ENCODE data around the gene TNFRSF18.
"Not testable (repeated sequence)": the region's sequence is repeated elsewhere in the genome, so short reads cannot be mapped to it uniquely, and the experiment has no call there.

TNFRSF18 gene

DNA sequence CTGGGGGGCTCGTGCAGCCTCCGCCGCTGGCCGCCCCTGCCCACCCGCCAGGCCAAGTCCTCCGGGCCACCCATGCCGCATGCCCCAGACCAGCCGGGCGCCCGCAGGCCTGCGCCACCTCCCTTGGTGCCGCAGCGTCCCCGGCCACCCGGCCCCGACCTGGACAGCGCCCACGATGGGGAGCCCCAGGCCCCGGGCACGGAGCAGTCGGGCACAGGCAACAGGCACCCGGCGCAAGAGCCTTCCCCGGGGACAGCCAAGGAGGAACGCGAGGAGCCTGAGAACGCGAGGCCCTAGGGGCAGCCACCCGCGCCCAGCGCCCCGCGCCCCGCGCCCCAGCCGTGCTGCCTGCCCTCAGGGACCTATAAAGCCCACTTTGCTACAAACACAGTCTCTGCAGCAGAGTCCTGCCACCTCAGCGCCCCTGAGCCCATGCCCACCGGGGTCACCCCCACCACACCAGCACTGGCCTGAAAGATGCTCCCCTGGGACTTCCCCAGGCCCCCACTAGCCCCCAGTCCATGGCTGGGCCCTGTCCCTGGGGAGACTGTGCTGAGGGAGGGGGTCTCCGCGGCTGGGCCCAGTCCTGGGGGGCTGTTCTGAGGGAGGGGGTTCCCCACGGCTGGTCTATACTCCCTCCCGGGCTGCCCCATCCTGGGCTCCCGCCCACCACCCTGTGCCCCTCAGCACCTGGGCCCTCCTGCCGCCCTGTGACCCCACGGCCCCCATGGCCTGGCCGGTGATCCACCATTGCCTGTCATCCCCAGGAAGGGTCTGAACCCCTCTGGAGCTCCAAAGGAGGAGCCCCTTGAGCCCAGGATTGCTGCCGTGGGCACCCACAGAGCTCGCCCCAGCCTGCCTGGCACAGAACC, 8.6 kb downstream of the TNFRSF18 start:
- DNase-seq (ENCODE audit: low read depth): no peak

DNA sequence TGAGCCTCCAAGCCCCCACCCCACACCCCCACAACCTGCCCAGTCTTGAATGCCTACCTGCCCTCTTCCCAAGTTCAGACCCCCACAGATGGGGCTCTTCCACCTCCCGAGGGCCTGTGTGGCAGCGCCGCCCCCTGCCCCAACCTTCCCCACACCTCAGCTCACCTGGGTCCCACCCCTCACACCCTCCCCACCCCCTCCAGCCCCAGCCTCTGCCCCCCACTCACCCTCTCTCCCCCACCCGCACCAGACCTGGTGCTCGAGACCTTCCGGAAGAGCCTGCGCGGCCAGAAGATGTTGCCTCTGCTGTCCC, 9.2 kb downstream of the TNFRSF18 start:
- DNase-seq (ENCODE audit: low read depth): no peak

DNA sequence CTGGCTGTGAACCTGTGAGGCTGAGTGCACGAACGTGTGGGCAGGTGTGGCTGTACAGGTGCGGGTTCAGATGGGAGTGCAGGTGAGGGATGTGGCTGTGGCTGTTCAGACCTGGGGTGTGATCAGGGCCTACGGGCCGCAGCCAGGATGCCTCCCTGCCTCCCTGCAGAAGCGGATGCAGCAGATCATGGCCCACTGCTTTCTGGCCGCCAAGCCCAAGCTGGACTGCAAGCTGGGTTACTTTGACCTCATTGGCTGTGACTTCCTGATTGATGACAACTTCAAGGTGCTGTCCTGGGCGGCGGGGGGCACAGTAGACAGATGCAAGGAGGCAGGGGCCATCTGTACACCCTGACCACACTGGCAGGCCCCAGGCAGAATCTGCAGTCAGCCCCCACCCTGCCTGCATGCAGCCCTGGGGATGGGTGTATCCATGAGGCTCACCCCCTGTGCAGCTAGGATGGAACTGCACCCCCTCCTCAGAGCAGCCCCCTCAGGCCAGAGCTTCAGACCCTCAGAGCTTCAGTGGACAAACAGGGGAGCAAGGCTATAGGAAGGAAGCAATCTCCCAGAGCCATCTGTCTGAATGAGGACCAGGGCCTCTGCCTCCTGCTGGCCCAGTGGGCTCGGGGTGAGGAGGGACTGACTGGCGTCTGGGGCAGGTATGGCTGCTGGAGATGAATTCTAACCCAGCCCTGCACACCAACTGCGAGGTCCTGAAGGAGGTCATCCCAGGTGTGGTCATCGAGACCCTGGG, 9.8 kb downstream of the TNFRSF18 start:
- no peak for DNase-seq (ENCODE audit: low read depth)

DNA sequence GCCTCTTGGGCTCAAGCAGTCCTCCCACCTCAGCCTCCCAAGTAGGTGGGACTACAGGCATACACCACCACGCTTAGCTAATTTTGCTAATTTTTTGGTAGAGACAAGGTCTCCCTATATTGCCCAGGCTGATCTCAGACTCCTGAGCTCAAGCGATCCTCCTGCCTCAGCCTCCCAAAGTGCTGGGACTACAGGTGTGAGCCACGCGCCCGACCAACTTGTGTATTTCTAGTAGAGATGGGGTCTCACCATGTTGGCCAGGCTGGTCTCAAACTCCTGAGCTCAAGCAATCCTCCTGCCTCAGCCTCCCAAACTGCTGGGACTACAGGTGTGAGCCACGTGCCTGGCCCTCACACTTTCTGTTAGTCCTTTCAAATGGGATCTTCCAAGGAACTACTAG, 10.7 kb downstream of the TNFRSF18 start:
- DNase-seq (ENCODE audit: low read depth): not testable (repeated sequence)

DNA sequence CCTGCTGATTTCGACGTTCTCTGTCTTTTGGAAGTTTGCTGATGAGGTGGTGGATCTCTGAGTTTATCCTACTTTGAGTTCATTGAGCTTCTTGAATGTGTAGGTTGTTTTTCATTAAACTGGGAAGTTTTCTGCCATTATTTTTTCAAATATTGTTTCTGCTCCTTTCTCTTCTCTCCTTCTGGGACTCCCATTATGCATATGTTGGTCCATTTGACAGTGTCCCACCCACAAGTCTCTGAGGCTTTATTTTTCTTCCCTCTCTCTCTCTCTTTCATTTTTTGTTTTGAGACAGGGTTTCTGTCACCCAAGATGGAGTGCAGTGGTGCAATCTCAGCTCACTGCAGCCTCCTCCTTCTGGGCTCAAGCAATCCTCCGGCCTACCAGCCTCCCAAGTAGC, 11.7 kb downstream of the TNFRSF18 start:
- no peak for DNase-seq (ENCODE audit: low read depth)

DNA sequence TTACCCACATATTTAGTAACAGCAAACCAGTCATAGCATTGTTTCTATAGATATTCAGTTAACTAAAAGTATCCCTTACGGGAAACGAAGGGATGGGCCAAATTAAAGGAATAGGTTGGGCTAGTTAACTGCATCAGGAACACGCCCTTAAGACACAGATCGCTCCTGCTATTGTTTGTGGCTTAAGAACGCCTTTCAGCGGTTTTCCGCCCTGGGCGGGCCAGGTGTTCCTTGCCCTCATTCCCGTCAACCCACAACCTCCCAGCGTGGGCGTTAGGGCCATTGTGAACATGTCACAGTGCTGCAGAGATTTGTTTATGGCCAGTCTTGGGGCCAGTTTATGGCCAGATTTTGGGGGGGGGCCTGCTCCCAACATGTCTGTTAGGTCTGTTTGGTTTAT, 14.7 kb downstream of the TNFRSF18 start:
- no peak for DNase-seq (ENCODE audit: low read depth)

DNA sequence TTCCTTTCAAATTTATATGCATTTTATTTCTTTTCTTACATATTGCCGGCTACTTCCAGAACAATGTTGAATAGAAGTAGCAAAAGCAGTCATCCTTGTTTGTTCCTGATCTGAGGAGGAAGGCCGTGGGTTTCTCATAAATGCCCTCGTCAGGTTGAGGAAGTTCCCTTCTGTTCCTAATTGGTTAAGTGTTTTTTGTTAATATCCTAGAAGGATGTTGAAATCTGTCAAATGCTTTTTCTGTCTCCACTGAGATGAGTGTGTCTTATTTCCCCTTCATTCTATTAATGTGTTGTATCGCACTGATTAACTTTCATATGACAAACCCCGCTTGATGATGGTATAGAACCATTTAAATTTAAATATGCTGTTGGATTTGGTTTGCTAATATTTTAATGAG, 17.3 kb downstream of the TNFRSF18 start:
- no peak for DNase-seq (ENCODE audit: low read depth)

DNA sequence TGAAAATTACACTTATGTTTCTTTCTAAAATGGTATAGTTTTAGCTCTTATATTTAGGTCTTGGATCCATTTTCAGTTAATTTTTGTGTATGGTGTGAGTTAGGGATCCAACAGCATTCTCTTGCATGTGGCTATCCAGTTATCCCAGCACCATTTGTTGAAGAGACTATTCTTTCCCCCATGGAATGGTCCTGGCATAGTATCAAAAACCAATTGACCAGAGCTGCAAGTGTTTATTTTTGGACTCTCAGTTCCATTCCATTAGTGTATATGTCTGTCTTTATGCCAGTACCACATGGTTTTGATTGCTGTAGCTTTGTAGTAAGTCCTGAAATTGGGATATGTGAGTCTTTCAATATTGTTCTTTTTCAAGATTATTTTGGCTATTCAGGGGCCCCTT, 18.5 kb downstream of the TNFRSF18 start:
- DNase-seq (ENCODE audit: low read depth): no peak

DNA sequence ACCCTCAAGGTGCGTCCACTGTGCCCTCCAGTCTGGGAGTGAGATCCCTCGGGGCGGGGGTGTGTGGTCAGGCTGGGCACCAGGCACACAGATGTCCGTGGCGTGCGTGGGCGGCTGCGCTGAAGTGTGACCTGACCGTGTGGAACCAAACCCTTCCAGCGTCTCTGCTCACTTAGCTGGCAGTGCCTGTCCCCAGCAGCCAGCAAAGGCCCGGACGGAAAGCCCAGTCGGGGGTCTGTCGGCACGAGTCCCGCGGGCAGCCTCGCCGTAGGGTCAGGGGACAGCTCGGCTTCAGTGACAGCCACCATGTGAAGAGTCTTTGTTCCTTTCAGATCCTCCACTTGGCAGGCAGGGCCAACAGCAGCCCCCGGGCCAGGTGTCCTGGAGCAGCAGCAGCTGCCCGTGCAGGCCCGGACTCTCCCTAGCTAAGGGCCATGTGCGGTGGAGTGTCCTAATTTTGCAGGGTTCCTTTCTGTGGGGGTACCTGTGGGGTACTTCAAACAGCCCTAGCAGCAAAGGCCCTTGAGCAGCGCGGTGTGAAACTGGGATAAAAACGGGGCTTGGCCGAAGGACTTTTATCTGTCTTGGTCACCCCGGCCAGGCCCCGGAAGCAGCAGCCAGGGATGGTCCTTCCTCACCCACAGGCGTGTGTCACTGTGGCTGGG, 21.2 kb downstream of the TNFRSF18 start:
- DNase-seq (ENCODE audit: low read depth): no peak

DNA sequence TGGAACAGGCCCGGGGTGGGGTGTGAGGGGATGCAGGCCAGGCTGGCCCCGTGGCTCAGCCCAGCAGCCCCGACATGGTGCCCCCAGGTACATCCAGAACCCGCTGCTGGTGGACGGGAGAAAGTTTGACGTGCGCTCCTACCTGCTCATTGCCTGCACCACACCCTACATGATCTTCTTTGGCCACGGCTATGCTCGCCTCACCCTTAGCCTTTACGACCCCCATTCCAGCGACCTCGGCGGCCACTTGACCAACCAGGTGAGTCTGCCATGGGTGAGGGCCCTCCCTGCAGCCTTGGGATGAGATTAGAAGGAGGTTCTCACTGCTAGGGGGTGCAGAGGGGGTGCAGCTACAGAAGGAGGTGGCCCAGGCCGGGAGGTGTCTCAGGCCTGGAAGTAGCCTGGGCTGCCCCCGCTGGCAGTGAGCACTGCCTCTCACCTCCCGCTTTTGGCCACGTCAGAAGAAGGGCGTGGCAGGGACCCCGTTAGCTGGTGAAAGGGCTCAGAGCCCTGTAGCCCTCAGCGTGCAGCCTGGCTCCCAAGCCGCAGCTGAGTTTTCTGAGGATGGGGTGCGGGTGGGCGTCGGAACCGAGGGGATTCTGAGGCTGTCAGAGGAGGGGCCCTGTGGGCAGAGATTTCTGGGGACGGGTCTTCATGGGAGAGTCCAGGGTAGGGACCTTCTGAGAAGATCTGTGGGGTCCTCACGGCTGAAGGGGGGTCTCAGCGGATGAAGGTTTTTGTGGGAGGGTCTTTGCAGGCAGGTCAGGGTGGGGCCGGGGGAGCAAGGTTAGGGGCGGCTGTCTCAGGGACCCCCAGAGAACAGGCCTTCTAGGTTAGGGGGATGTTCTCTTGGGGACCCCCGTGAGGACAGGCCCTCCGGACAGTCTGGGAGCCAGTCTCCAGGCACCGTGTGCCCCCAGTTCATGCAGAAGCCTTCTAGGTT, 22.3 kb downstream of the TNFRSF18 start:
- DNase-seq (ENCODE audit: low read depth): no peak

DNA sequence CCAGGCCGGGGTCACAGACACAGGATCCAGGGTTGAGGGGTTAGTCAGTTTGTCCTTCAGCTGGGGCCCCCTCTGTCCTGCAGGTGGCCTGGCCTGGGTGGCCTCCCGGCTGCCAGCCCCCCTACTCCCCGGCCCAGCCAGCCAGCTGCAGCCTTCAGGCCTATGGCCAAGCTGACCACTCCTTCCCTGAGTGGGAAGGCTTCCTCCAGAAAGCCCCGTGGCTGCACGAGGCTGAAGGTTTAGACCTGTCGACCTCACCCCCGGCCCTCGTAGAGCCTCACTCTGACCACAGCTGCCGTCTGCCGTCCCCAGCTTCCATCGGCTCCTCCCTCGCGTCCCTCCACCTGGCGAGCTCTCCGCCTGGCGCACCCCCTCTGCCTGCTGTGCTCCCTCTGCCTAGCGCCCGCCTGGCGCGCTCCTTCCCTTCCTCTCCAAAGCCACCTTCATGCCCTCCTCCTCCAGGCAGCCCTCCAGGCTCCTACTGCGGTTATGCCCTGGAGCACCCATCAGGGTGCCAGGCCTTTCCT, 23.1 kb downstream of the TNFRSF18 start:
- no peak for DNase-seq (ENCODE audit: low read depth)

DNA sequence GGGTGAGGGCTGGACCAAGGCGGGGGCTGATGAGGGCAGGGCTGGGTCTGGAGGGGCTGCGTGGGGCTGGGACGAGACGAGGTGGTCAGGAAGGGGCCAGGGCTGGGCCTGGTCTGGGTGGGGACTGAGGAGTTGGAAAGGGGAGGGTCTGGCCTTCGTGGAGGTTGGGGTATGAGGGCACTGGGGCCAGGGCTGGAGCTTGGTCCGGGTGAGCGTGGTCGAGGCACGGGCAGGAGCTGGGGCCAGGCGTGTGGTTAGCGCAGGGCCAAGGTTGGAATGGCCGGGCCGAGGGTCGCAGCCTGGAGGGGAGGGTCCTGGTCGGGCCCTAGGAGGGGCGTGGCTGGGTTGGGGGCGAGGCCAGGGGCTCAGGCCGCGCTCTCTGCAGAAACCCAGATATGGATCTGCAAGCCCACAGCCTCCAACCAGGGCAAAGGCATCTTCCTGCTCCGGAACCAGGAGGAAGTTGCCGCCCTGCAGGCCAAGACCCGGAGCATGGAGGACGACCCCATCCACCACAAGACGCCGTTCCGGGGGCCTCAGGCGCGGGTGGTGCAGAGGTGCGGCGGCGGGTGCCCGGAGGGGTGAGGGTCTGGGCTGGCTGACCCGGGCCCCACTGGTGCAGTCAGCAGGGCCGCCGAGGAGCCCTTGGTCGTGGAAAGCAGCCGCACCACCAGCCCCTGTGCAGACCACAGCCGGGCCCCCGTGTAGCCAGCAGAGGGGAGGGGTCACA, 23.7 kb downstream of the TNFRSF18 start:
- no peak for DNase-seq (ENCODE audit: low read depth)

DNA sequence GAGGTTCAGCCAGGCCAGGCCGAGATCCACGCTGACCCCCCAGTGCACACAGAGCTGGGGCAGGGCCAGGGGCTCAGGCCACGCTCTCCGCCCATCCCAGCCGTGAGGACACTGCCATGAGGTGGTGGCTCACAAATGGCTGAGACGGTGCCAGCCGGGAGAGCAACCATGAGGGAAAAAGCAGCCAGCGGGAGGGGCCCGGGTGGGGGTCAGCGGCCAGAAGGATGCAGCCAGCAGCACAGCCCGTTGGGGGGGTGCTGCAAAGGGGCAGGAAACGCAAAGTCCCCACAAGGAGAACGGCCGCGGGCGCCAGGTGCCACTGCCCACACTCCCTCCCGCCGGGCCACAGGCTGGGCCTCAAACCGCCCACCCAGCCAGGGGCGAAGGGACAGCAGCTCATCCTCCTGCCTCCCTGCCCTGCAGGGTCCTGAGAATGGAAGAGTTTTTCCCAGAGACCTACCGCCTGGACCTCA, 24.4 kb downstream of the TNFRSF18 start:
- DNase-seq (ENCODE audit: low read depth): no peak

DNA sequence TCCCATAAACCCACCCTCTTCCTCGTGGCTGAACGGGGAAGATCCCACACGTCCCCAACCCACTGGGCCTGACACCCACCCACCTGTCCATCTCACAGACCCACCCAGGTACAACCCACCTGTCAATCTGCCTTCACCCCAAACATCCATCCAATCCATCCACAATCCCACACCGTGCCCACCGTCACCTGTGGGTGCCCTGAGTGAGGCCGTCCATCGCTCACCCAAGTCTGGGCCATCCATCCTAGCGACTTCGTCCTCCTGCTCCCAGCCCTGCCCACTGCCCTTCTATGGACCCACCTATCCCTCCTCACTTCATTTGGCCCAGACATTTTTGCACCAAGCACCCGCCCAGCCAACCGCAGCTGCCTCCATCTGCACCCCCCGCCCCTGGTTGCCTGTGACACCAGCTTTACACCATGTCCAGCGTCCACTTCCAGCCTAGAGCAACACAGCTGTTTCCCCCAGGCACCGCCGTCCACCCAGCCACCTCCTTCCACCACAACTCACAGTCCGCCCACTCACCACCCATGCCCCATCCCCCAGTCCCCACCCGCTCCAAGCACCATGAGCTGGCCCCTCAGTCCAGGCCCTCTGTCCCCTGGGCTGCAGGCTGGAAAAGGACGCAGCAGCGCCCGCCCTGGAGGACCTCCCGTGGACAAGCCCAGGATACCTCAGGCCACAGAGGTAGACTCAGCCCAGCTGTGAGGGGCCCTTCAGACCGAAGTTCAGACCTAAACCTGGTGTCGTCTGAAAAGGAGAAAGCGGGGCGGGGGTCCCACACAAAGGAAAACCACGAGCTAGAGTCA, 25.1 kb downstream of the TNFRSF18 start:
- no peak for DNase-seq (ENCODE audit: low read depth)

DNA sequence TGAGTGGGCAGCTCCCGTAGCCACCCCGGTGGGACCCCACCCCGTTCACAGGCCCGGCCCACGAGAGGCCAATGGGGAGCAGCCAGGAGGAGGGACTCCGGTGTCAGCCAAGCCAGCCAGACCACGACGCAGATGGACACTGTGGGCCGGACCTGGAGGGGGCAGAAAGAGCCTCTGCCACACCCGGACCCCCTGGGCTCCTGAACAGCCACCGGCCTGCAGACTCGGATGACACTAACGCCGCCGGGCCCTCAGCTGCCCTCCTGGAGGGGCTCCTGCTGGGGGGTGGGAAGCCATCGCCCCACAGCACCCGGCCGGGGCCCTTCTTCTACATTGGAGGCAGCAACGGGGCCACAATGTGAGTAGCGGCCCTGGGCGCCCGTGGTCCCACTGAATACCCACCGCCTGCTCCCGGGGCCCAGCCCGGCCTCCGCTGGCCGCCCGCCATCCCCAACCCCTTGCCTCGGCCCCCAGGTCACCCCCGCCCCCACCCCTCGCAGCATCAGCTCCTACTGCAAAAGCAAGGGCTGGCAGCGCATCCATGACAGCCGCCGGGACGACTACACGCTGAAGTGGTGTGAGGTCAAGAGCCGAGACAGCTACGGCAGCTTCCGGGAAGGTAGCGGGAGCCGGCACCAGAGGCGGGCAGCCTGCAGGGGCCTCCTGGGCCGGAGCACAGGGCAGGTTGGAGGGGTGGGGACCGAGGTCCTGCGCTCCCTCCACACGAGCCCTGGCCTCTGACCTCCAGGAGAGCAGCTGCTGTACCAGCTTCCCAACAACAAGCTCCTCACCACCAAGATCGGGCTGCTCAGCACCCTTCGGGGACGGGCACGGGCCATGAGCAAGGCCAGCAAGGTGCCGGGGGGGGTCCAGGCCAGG, 26.2 kb downstream of the TNFRSF18 start:
- DNase-seq (ENCODE audit: low read depth): no peak

DNA sequence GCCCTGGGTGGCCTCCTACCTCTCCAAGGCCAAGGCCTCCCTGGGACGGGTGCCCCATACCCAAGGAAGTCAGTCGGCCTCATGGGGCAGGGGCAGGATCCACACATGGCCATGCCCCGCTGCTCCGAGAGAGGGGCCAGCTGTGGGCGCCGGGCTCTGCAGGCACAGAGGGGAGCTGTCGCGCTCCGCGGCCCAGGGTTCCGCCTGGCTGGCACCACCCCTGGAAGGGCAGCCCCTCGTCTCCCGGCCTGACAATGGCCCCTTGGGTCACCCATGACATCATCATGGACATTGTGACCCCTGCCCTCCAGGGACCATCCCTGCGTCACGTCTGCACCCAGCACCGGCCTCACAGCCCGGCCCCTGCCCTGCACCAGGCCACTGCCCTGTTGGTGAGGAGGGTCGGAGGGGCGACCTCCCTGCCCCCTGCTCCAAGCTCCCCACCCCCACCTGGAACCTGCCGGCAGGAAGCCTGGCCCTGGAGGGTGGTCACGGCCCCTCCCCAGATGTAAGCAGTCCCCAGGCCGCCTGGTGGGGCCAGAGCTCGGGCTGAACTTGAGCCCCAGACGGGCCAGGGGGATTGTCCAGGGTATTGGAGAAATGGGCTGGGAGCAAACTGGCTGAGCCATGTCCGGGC, 26.9 kb downstream of the TNFRSF18 start:
- no peak for DNase-seq (ENCODE audit: low read depth)

DNA sequence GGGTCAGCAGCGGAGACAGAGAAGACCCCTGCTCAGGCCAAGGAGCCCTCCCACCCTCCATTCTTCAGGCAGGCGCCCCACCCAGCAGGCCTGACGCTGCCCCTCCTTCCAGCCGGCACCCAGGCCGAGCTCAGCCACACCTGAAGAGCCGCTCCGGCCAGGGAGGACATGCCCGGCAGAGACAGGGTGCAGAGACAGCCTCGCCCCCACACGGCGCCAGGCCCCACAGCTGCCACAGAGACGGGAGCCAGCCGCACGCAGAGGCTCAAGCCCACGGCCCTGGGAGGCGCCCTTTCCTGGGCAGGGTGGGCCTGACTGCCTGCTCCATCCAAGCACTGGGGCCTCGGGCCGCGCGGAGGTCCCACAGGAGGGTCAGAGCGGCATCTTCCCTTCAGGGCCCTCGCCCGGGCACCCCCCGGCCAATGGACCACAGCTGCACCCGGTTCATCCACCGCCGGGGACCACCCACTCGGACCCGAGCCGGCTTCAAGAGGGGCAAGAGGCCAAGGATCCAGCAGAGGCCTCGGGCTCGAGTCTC, 27.5 kb downstream of the TNFRSF18 start:
- DNase-seq (ENCODE audit: low read depth): no peak
